ENCODE results near the gene NPIPB8.
"Not testable (repeated sequence)": the region's sequence is repeated elsewhere in the genome, so short reads cannot be mapped to it uniquely, and the experiment has no call there.

The NPIPB8 gene

DNA sequence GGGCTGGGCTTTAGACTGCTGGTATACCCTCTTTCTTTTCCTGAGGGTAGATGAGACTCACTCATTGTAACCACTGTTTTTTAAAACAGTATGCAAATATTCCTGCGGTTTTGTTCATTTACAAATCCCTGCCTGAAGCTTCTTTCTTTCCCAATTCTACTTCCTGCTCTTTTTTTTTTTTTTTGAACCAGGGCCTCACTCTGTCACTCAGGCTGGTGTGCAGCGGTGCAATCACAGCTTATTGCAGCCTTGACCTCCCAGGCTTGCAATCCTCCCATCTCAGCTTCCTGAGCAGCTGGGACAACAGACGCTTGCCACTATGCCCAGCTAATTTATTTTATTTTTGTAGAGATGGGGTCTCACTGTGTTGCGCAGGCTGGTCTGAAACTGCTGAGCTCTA lies 20.0 kb upstream of the NPIPB8 start:
- FAIRE-seq: no peak
- TF ChIP-seq, protein P1, sequence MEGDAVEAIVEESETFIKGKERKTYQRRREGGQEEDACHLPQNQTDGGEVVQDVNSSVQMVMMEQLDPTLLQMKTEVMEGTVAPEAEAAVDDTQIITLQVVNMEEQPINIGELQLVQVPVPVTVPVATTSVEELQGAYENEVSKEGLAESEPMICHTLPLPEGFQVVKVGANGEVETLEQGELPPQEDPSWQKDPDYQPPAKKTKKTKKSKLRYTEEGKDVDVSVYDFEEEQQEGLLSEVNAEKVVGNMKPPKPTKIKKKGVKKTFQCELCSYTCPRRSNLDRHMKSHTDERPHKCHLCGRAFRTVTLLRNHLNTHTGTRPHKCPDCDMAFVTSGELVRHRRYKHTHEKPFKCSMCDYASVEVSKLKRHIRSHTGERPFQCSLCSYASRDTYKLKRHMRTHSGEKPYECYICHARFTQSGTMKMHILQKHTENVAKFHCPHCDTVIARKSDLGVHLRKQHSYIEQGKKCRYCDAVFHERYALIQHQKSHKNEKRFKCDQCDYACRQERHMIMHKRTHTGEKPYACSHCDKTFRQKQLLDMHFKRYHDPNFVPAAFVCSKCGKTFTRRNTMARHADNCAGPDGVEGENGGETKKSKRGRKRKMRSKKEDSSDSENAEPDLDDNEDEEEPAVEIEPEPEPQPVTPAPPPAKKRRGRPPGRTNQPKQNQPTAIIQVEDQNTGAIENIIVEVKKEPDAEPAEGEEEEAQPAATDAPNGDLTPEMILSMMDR (IDR thresholded peaks at IDR 0.05; ENCODE audit: insufficient read depth, missing control alignments): no peak
- DNase-seq (ENCODE audit: insufficient read length, low spot score): no peak

DNA sequence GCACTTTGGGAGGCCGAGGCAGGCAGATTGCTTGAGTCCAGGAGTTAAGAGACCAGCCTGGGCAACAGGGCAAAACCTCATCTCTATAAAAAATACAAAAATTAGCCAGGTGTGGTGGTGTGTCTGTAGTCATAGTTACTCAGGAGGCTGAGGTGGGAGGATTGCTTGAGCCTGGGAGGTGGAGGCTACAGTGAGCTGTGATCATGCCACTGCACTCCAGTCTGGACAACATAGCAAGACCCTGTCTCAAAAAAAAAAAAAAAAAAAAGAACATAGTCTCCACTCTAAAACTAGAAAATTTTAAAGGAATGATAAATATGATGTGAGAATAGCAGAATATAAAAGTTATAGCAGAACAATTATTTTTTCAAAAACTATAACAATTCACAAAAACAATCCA lies 17.5 kb upstream of the NPIPB8 start:
- FAIRE-seq: not testable (repeated sequence)

DNA sequence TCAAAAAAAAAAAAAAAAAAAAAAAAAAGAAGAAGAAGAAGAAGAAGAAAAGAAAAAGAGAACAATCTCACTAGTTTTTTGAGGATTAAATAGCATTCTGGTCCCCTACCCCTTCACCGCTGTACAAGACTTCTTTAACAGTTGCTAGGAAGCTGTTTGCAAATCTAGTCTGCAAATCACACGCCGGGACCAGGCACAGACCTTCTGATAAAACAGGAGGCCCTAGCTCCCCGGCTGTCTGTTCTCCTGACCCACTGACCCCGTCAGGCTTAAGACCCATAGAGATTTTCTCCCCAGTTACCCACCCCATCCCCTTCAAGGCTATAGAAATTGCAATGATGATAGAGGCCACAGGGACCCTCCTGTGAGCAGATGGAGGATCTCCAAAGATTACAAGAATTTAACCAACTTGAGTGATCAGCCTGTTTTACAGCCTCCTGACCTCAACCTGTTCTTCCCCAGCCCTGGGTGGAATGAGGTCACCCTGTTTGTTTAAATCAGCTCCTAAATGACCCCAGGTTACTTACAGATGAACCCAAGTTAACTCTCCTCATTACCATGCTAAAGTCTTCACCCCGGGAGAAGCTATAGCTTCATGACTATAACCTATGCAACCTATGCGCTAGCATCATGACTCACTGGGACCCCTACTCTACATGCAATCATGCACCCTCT lies 16.2 kb upstream of the NPIPB8 start:
- TF ChIP-seq, protein P1 (IDR thresholded peaks at IDR 0.05; ENCODE audit: insufficient read depth, missing control alignments): no peak
- FAIRE-seq: no peak
- no peak for DNase-seq (ENCODE audit: insufficient read length, low spot score)

More for the DNA sequence above, 17.5 kb upstream of the NPIPB8 start:
- not testable (repeated sequence) for DNase-seq (ENCODE audit: insufficient read length, low spot score)

DNA sequence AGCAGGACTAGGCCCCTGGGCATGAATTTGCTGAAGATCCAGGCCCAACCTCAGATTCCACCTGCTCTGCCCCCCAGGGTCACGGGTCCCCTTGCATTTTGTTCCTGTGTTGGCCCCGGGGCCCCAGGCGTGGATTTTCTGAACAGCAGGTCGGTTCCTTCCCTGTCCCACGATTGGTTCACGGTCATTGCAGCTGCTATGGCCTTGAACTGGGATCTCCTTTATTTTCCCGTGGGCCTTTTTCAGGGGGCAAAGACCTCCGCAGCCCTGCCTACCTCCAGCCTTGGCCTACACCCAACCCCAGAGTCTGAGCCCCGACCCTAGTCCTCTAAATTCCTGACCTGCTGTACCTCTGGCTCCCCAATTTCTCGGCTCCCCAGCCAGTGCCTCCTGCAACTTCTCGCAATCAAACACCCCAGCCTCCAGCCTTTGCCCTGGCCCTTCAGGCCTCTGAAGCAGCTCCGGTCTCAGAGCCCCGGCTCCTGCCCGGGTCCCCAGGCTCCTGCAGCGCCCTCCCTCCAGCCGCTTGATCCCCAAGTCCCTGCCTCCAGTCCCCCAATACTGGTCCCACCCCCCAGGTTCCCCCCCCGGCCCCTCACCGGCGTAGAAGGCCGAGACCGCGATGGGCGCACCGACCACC lies 15.2 kb upstream of the NPIPB8 start:
- DNase-seq (ENCODE audit: insufficient read length, low spot score); FAIRE-seq: not testable (repeated sequence)

DNA sequence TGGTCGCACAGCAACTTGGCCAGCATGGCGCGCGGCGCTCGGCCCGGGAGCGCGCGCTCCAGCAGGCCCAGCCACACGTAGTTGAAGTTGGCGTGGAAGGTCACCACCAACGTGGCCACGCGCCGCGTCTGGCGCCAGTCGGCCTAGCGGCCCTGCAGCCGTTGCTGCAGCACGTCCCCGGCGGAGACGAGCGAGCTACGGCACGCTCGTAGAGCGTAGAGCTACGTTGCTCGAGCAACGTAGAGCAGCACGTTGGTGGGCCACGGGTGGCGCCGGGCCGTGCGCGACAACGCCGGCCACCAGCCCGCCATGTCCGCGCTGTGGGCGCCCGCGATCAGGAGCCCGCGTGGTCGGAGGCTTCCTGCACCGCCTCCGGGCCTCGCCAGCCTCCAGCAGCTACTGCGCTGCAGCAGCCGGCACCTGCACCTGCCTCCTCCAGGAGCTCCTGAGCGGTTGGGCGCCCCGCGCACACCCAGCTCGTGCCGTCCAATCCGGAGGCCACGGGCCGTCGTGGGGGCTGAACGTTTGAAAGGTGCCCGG lies 14.6 kb upstream of the NPIPB8 start:
- no peak for FAIRE-seq
- TF ChIP-seq, protein P1 (IDR thresholded peaks at IDR 0.05; ENCODE audit: insufficient read depth, missing control alignments): no peak
- no peak for DNase-seq (ENCODE audit: insufficient read length, low spot score)

DNA sequence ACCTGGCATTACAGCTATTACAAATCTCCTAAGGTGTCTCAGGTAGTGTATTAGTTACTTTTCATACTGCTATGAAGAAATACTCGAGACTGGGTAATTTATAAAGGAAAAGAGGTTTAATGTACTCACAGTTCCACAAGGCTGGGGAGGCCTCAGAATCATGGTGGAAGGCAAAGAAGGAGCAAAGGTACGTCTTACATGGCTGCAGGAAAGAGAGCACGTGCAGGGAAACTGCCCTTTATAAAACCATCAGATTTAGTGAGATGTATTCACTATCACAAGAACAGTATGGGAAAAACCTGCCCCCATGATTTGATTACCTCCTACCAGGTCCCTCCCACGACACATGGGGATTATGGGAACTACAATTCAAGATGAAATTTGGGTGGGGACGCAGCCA lies 7.0 kb upstream of the NPIPB8 start:
- not testable (repeated sequence) for FAIRE-seq; DNase-seq (ENCODE audit: insufficient read length, low spot score)

DNA sequence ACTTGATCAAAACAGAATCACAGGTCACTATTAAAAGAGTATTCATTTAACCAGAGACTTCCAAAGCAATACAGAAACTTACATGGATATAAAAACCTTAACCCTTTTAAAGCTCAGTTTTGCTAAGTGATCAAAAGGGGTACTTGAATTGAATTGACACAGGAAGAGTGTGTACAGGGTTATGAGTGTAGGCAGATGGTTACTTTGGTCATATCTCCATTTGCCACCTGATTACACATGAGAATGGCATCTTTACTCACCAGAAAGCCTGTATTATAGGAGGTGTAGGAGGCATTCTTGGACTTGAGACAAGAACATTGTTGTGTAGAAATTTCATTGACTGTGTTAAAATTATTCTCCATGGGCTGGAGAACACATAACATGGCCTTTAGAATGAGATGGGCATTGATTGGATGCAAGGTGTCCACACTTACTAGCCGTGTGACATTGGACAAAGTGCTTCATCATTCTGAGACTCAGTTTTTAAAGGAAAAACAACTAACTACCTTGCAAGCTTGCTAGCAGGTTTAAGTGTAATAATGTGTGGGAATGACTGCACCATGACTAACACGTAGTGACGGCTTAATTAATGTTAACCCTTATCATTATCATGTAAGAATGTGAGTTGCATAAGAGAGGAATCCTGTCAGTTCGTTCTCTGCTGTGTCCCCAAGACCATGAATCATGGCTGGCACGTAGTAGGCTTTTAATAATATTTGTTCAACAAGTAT lies 1.6 kb upstream of the NPIPB8 start:
- FAIRE-seq; DNase-seq (ENCODE audit: insufficient read length, low spot score): not testable (repeated sequence)

DNA sequence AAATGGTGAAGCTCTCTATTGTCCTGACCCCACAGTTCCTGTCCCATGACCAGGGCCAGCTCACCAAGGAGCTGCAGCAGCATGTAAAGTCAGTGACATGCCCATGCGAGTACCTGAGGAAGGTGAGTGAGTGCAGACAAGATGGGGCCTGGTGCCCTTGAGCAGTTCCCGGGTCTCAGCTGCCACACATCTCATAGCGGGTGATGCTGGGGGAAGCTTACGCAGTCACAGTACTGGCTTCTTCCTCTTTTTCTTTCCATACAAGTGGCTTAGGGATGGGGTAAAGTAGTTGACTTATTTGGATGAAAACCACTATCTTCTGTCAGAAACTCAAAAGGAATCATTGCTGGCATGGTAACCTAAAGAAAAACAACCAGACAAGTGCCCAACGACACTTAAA lies 494 bp downstream of the NPIPB8 start:
- FAIRE-seq; DNase-seq (ENCODE audit: insufficient read length, low spot score): not testable (repeated sequence)

DNA sequence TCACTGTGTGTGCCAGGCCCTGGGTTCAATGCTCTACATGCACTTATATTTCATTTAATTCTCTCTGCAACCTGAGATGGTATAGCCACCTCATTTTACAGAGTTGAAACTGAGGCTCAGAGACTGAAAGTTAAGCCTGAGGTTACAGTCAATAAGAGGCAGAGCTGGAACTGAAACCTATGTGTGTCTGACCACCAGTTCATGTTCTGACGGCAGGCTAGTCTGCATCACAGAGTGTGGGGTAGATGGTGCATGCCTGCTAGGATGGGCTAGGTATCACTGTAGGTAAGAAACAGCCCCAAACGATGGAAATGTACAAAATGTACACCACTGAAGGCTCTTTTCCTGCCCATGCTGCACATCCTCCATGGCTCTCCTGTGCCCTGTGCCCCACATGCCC lies 2.1 kb downstream of the NPIPB8 start:
- FAIRE-seq; DNase-seq (ENCODE audit: insufficient read length, low spot score): not testable (repeated sequence)

DNA sequence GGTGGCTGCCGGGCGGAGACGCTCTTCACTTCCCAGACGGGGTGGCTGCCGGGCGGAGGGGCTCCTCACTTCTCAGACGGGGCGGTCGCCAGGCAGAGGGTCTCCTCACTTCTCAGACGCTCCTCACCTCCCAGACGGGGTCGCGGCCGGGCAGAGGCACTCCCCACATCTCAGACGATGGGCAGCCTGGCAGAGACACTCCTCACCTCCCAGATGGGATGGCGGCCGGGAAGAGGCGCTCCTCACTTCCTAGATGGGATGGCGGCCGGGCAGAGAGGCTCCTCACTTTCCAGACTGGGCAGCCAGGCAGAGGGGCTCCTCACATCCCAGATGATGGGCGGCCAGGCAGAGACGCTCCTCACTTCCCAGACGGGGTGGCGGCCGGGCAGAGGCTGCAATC lies 28.4 kb downstream of the NPIPB8 start:
- not testable (repeated sequence) for FAIRE-seq; DNase-seq (ENCODE audit: insufficient read length, low spot score)

DNA sequence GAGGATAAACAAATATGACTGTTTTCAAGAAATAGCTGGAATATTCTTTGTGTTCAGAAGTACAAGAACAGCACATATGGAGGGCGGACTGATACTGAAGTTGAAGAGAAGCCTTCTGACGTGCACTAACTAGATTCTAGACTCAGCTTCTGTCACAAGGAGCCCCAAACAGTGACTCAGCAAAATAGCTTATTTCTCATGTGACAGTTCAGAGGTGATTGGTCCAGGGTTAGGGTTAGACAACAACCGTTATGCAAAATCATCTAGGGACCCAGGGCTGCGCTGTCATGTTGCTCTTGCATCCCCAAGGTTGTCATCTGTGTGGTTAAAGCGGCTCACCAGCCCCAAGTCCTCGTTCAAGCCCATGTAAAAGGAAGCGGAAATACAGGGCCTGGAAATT lies 29.6 kb downstream of the NPIPB8 start:
- FAIRE-seq; DNase-seq (ENCODE audit: insufficient read length, low spot score): not testable (repeated sequence)

DNA sequence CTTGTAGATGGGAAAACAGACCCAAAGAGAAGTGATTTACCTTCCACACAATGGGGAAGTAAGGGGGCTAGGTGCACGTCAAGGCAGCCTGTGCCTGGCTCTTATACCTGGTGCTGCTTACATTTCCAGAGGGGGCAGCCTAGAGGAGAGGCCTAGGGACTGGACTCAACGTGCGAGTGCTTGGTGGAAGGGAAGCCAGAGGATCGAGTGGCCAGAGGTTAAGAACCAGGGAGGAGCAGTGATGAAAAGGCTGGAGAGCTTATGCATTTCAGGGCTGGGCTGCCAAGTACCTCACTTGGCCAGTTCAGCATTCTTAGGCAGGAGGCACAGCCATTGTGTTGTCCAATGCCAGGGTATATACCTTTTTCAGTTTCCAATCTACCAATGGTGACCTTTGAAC lies 30.3 kb downstream of the NPIPB8 start:
- FAIRE-seq; DNase-seq (ENCODE audit: insufficient read length, low spot score): not testable (repeated sequence)

DNA sequence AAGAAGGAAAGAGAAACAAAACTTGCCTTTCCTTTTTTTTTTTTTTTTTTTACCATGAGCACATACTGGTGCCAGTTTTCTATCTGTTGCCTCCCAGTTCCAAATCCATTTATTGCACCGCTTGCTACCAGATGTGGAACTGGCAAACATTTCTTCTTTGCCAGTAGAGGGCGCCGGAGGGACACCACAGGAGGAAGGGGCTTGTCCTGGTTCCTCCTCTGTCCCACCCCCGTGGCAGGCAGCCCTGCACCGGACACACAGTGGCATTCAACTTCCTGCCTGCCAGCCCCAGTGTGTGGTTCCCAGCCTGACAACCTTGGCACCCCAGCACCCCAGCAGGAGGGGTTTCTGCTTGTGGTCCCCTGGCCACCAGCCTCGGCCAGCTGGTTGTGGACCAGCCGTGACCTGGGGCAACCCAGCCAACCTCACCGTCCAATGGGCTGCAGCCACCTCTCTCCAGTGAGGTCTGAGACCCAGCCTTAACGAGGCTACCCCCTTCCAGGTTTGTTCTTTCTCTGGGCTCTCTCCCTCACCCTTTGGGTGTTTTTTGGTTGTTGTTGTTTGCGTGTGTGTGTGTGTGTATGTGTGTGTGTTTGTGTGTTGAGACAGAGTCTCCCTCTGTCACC lies 50.6 kb downstream of the NPIPB8 start:
- not testable (repeated sequence) for DNase-seq (ENCODE audit: insufficient read length, low spot score); FAIRE-seq

DNA sequence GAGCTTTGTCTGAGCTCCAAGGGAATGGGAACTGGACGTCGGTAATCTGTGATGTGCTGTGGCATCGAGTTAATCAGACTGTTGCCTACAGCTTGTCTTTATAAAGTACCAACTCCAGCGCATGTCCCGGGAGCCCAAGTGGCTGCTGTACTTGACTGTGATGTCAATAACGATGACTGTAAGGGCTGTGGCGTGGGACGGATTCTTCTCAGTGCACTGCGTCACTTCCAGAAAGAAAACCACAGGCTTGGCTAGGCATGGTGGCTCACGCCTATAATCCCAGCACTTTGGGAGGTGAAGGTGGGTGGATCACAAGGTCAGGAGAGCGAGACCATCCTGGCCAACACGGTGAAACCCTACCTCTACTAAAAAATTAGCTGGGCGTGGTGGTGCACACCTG lies 51.6 kb downstream of the NPIPB8 start:
- not testable (repeated sequence) for FAIRE-seq; DNase-seq (ENCODE audit: insufficient read length, low spot score)

DNA sequence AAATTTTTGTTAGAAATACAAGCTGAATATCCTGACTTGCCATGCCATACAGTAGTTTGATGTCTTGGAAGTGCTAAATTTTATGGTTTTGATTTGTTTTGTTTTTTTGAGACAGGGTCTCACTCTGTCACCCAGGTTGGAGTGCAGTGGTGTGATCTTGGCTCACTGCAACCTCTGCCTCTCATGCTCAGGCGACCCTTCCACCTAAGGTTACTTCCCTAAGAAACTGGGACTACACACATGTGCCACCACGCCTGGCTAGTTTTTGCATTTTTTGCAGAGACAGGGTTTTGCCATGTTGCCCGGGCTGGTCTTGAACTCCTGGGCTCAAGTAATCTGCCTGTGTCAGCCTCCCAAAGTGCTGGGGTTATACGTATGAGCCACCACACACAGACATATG lies 53.9 kb downstream of the NPIPB8 start:
- not testable (repeated sequence) for FAIRE-seq

More for the DNA sequence above, 53.9 kb downstream of the NPIPB8 start:
- DNase-seq (ENCODE audit: insufficient read length, low spot score): not testable (repeated sequence)
